ENCODE results near the gene MRGPRX2.

Gene MRGPRX2

GRCh38 chr11:19060629-19061028 is at the start of gene MRGPRX2:
MRGPRX2 (minus strand) TSS chr11:19060717; CDS start chr11:19056402, 4,315 bp downstream.
- no peak for DNase-seq

GRCh38 chr11:19110295-19110694 is 49.8 kb upstream of the MRGPRX2 start:
- DNase-seq = no peak

GRCh38 chr11:19107125-19107524 is 46.6 kb upstream of the MRGPRX2 start:
- DNase-seq = no peak

- no peak for DNase-seq
Measured at GRCh38 chr11:19105011-19105410, 44.5 kb upstream of the MRGPRX2 start.

- DNase-seq = no peak
Measured at GRCh38 chr11:19102521-19102900, 42.0 kb upstream of the MRGPRX2 start.

- no peak for DNase-seq
Measured at GRCh38 chr11:19101796-19102520, 41.4 kb upstream of the MRGPRX2 start.

GRCh38 chr11:19100885-19101284 is 40.4 kb upstream of the MRGPRX2 start:
- no peak for DNase-seq

- DNase-seq = no peak
Measured at GRCh38 chr11:19099093-19099492, 38.6 kb upstream of the MRGPRX2 start.

GRCh38 chr11:19094859-19095258 is 34.3 kb upstream of the MRGPRX2 start:
- no peak for DNase-seq

- DNase-seq = no peak
Measured at GRCh38 chr11:19093976-19094375, 33.5 kb upstream of the MRGPRX2 start.

- DNase-seq = no peak
Measured at GRCh38 chr11:19092850-19093249, 32.3 kb upstream of the MRGPRX2 start.

GRCh38 chr11:19092342-19092741 is 31.8 kb upstream of the MRGPRX2 start:
- no peak for DNase-seq

- DNase-seq = no peak
Measured at GRCh38 chr11:19091366-19091765, 30.8 kb upstream of the MRGPRX2 start.

- DNase-seq = no peak
Measured at GRCh38 chr11:19089421-19089820, 28.9 kb upstream of the MRGPRX2 start.

GRCh38 chr11:19088791-19089190 is 28.3 kb upstream of the MRGPRX2 start:
- no peak for DNase-seq

- DNase-seq = no peak
Measured at GRCh38 chr11:19087658-19088057, 27.1 kb upstream of the MRGPRX2 start.

- no peak for DNase-seq
Measured at GRCh38 chr11:19084661-19085315, 24.3 kb upstream of the MRGPRX2 start.

GRCh38 chr11:19083166-19083565 is 22.6 kb upstream of the MRGPRX2 start:
- no peak for DNase-seq

GRCh38 chr11:19080579-19080993 is 20.1 kb upstream of the MRGPRX2 start:
- no peak for DNase-seq

- DNase-seq = no peak
Measured at GRCh38 chr11:19079643-19080440, 19.3 kb upstream of the MRGPRX2 start.

GRCh38 chr11:19077965-19078364 is 17.4 kb upstream of the MRGPRX2 start:
- DNase-seq = no peak

- DNase-seq = peak; percentile 21
Measured at GRCh38 chr11:19076744-19077589, 16.4 kb upstream of the MRGPRX2 start.

GRCh38 chr11:19075636-19076035 is 15.1 kb upstream of the MRGPRX2 start:
- no peak for DNase-seq

All from NCI-H1436 (cell line).